ENCODE measurements around the gene TAX1BP1.
"Not testable (repeated sequence)": the region's sequence is repeated elsewhere in the genome, so short reads cannot be mapped to it uniquely, and the experiment has no call there.

TAX1BP1 gene

GRCh38 chr7:27740449-27741086, 606 bp downstream of the TAX1BP1 start:
- DNase-seq: peak; percentile 97

GRCh38 chr7:27742091-27742710, 2.2 kb downstream of the TAX1BP1 start:
- not testable (repeated sequence) for DNase-seq

- DNase-seq: peak; percentile 42
Measured at GRCh38 chr7:27745064-27745583, 5.2 kb downstream of the TAX1BP1 start.

GRCh38 chr7:27746486-27746885, 6.5 kb downstream of the TAX1BP1 start:
- DNase-seq: no peak

- DNase-seq: no peak
Measured at GRCh38 chr7:27746978-27747377, 7.0 kb downstream of the TAX1BP1 start.

GRCh38 chr7:27747589-27748368, 7.8 kb downstream of the TAX1BP1 start:
- DNase-seq: no peak

- no peak for DNase-seq
Measured at GRCh38 chr7:27750316-27750715, 10.4 kb downstream of the TAX1BP1 start.

- DNase-seq: no peak
Measured at GRCh38 chr7:27751888-27752660, 12.1 kb downstream of the TAX1BP1 start.

- DNase-seq: no peak
Measured at GRCh38 chr7:27753863-27754262, 13.9 kb downstream of the TAX1BP1 start.

- no peak for DNase-seq
Measured at GRCh38 chr7:27756298-27756697, 16.3 kb downstream of the TAX1BP1 start.

- no peak for DNase-seq
Measured at GRCh38 chr7:27759491-27759890, 19.5 kb downstream of the TAX1BP1 start.

- DNase-seq: no peak
Measured at GRCh38 chr7:27762062-27762461, 22.1 kb downstream of the TAX1BP1 start.

GRCh38 chr7:27763983-27764508, 24.1 kb downstream of the TAX1BP1 start:
- no peak for DNase-seq

- no peak for DNase-seq
Measured at GRCh38 chr7:27765841-27766240, 25.9 kb downstream of the TAX1BP1 start.

- DNase-seq: no peak
Measured at GRCh38 chr7:27767374-27767773, 27.4 kb downstream of the TAX1BP1 start.

GRCh38 chr7:27771111-27771510, 31.1 kb downstream of the TAX1BP1 start:
- no peak for DNase-seq

GRCh38 chr7:27774717-27775328, 34.9 kb downstream of the TAX1BP1 start:
- DNase-seq: peak; percentile 13

- no peak for DNase-seq
Measured at GRCh38 chr7:27775782-27776181, 35.8 kb downstream of the TAX1BP1 start.

GRCh38 chr7:27777662-27778061, 37.7 kb downstream of the TAX1BP1 start:
- no peak for DNase-seq

- no peak for DNase-seq
Measured at GRCh38 chr7:27779873-27780272, 39.9 kb downstream of the TAX1BP1 start.

GRCh38 chr7:27781188-27781587, 41.2 kb downstream of the TAX1BP1 start:
- DNase-seq: no peak

GRCh38 chr7:27782849-27783248, 42.9 kb downstream of the TAX1BP1 start:
- DNase-seq: no peak
